Aorta (tissue), 5 donors: ENCODE data around the gene CTSF. TPM values are rescaled to one million over a fixed set of nuclear protein-coding genes. Genes with fewer than 3 reads are reported as not detected.
"Not testable (repeated sequence)": the region's sequence is repeated elsewhere in the genome, so short reads cannot be mapped to it uniquely, and the experiment has no call there.

ENCODE experiments used
- ATAC-seq: fragments of 200-7000 bp; cut with Tn5 transposase; one replicate; pipeline ENCODE4 v1.9.1; 2022; ENCODE audit warnings: moderate library complexity; ENCODE audit not compliant: low FRiP score
- DNase-seq, 2 donors: peaks; one replicate each; pipeline ENCODE4 v3.0.0-alpha.2; 2020
- H3K27ac ChIP-seq, 2 donors: one replicate each; pipeline ENCODE4 v1.5.1; 2013; ENCODE audit warnings: low read length in 2 of 2, mild to moderate bottlenecking in 2 of 2, moderate library complexity in 2 of 2, control low read depth in 1 of 2, inconsistent platforms in 1 of 2, low read depth in 1 of 2
- H3K27me3 ChIP-seq, 2 donors: one replicate each; pipeline ENCODE4 v1.6.1; 2013; ENCODE audit warnings: control low read depth in 1 of 2, low read length in 1 of 2, mild to moderate bottlenecking in 1 of 2, moderate library complexity in 1 of 2; ENCODE audit not compliant: insufficient read depth in 2 of 2, control insufficient read depth in 1 of 2
- H3K36me3 ChIP-seq, 2 donors: one replicate each; pipeline ENCODE4 v1.6.1; 2013; ENCODE audit warnings: control low read depth in 1 of 2, low read length in 1 of 2, mild to moderate bottlenecking in 1 of 2; ENCODE audit not compliant: insufficient read depth in 2 of 2, control insufficient read depth in 1 of 2
- H3K4me1 ChIP-seq, 2 donors: one replicate each; pipeline ENCODE4 v1.6.1; 2013; ENCODE audit warnings: low read length in 2 of 2, control low read depth in 1 of 2, mild to moderate bottlenecking in 1 of 2, moderate library complexity in 1 of 2; ENCODE audit not compliant: insufficient read depth in 2 of 2, control insufficient read depth in 1 of 2
- H3K4me3 ChIP-seq, 2 donors: one replicate each; pipeline ENCODE4 v1.5.1; 2013; ENCODE audit warnings: low read length in 2 of 2, control low read depth in 1 of 2, mild to moderate bottlenecking in 1 of 2
- H3K9me3 ChIP-seq: one replicate; pipeline ENCODE4 v1.6.1; 2013; ENCODE audit warnings: mild to moderate bottlenecking, low read length; ENCODE audit not compliant: control insufficient read depth
- WGBS, 2 donors: extraction: QIAGEN DNeasy Blood & Tissue Kit; methylation state at CpG; one replicate each; pipeline ENCODE4 v1.1.7; 2013; 5-methylcytosine and 5-hydroxymethylcytosine counted together
- intact Hi-C, 2 donors: fragments of 100-400 bp; cut with DNase I; formaldehyde crosslinking; loops; one replicate each; pipeline versions ENCODE4 v1.14.2 to v1.15.0; 2022
- polyA plus RNA-seq, 2 donors: library from polyadenylated mRNA; stranded (reverse); fragments of 200-250 nt; gene quantifications; one replicate each; pipeline ENCODE4 v1.2.3, GENCODE V29; 2013
- total RNA-seq, 2 donors: library from RNA; stranded (reverse); fragmentation: NEBNext Ultra II Directional; extraction: Animal tissue kit (Norgen Biotek cat#: 25700); gene quantifications; one replicate each; pipeline ENCODE4 v1.2.1, GENCODE V29; 2021
- donor health status: healthy with polysubstance abuse.
- donor health status: Bipolar disorder and iron deficiency.
- donor health status: DM: no; HTN: no; CAD: no.
- donor health status: DM: no; HTN: no; CAD: no.
- donor health status: DM: yes; HTN: yes; CAD: no.

Gene CTSF
- total and polyA plus RNA-seq, 4 donors = 38.3 to 110 (median 75.3) TPM

DNA sequence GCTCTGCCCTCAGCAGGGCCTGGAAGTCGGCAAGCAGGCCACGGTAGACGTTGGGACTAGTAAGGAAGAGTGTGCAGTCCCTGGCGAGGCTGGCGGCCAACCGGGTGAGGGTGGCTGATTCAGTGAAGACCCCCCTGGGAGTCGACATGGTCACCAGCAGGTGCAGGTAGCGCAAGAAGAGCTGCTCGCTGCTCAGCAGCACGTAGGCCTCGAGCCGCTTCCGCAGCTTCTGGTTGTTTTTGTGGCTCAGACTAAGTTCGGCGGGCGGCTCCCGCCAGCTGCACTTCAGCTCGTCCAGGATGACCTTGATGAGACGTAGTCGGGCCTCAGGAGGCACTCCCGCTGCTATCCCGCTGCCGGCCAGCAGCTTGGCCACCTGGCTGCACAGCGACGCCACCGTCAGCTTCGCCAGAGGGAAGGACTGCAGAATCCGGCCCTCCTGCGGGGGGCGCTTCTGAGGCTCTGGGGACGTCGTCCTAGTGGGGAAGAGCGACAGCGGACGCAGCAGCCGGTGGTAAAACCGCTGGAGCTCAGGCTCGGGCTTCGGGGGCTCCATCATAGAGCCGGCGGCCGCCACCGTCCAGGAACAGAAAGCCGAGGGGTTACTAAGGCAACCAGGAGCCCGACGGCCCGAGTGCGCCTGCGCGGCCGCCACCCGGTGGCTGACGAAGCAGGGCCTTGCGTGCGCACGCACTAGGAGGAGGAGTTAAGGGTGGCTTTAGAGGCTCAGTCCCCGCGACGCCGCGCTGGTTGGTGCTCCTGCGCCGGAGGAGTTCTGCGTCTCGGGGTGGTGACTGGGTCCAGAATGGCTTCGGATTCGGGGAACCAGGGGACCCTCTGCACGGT, 24.3 kb upstream of the CTSF start, which contains the start of the genes CCDC87 and CCS:
Gene CCDC87, minus strand, starts transcription at position 607 of the 846 bp plus-strand sequence. Its CDS starts 48 bp downstream, at position 559.
Gene CCS, plus strand, starts transcription at position 729 of the 846 bp plus-strand sequence. Its CDS starts 77 bp downstream, at position 806.
- WGBS, 2 donors = 14 to 15% methylated on average over 68 of the region's 68 CpGs
- no peaks in the 10 kb centered on the region for H3K36me3 ChIP-seq
- no peaks in the 10 kb centered on the region for H3K27me3 ChIP-seq
- ATAC-seq (peak; percentile 98), DNase-seq (peak; percentile 99 to 100)
- H3K27ac ChIP-seq = peak within 1 kb of the TSS in 1 of 2 donors; percentile 50
- intact Hi-C loops = no loop called here
- peaks cover 0 to 3% of the 10 kb centered on the region in 2 donors for H3K4me1 ChIP-seq
- H3K9me3 ChIP-seq = no peaks in the 10 kb centered on the region
- peak within 1 kb of the TSS; percentile 49 to 55 for H3K4me3 ChIP-seq

DNA sequence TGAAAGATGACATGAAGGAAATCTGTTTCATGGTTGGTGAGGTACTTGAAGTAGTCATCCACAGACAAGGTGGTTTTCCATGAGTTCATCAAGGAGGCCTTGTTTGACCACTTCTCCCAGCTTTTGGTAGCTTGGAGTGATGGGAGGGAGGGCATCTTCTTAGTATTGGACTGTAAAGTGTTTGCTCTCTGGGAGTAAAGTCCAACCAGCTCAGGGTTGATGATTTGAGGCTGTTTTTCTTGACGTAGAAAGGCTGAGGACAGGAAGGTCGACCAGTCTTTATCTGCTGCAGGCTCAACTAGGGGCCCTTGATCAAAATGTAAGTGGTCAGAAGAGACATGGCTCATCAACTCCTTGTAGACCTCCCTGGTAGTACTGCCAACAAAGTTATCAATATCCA, 22.8 kb upstream of the CTSF start:
- Histone ChIP-seq H3K27ac (no peak overlapping the region), H3K4me1 (peaks cover 0 to 3% of the 10 kb centered on the region in 2 donors), H3K27me3 (no peaks in the 10 kb centered on the region), H3K9me3 (no peaks in the 10 kb centered on the region), H3K4me3 (no peak overlapping the region), H3K36me3 (no peaks in the 10 kb centered on the region)
- DNase-seq (no peak), ATAC-seq (no peak)
- intact Hi-C loops = no loop called here
- WGBS, 2 donors = 84 to 88% methylated on average over 2 of the region's 2 CpGs

DNA sequence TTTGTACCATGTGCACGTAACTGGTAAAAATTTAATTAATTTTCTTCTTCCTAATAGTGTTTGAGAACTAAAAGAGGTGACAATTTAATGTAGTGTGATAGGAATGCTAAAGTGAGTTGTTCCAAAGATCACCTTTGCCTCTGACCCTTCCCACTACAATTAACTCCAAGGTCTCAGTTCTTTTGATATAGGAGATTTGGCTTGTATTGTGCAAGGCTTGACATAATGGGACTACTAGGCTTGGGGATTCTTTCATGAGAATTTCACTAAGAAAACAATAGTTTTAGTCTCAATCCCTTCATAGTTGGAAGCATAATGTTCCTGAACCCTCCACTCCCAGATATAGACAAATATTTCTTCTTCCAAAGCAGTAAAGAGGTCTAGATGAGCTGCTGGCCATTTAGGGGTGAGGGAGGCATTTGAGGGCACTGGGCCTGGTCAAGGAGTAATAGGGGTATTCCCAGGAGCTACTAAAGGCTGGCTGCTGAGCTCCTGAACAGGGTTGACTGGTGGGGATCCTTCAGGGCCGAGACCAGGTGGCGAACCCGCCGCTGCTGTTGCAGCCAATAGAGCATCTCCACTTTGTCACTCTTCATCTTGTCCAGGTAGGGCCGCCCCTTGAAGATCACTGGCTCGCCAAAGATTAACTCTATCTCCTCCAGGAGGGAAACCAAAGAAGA, 21.7 kb upstream of the CTSF start:
- H3K9me3 ChIP-seq = no peaks in the 10 kb centered on the region
- H3K27me3 ChIP-seq = no peaks in the 10 kb centered on the region
- 95% methylated on average over 7 of the region's 7 CpGs for WGBS, 2 donors
- intact Hi-C loops = no loop called here
- H3K36me3 ChIP-seq = no peaks in the 10 kb centered on the region
- H3K4me1 ChIP-seq = peaks cover 0 to 3% of the 10 kb centered on the region in 2 donors
- DNase-seq (no peak), ATAC-seq (no peak)
- H3K27ac ChIP-seq = no peak overlapping the region
- no peak overlapping the region for H3K4me3 ChIP-seq

DNA sequence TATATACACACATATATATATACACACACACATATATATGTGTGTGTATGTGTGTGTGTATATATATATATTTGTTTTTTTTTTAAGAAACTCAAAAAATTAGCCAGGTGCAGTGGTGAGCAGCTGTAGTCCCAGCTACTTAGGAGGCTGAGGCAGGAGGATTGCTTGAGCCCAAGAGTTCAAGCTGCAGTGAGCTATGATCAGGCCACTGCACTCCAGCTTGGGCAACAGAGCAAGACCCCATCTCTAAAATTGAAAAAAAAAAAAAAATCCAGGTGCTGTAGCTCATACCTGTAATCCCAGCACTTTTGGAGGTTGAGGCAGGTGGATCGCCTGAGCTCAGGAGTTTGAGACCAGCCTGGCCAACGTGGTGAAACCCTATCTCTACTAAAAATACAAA, 20.9 kb upstream of the CTSF start:
- H3K36me3 ChIP-seq, H3K4me1 ChIP-seq, H3K9me3 ChIP-seq, H3K27me3 ChIP-seq, H3K27ac ChIP-seq, intact Hi-C loops, H3K4me3 ChIP-seq, DNase-seq, ATAC-seq: not testable (repeated sequence)
- WGBS, 2 donors = 79 to 83% methylated on average over 2 of the region's 2 CpGs

DNA sequence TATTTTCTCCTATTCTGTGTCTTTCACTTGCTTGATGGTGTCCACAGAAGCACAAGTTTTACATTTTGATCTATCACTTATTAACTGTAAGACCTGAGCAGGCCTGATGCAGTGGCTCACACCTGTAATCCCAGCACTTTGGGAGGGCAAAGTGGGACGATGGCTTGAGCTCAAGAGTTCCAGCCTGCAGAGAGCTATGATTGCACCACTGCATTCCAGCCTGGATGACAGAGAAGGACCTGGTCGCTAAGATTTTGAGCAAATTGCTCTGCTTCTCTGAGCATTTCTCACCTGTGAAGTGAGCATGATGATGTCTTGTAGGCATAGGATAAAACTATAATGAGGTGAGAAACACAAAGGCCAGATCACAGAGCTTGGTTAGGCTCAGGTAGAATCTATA, 17.7 kb upstream of the CTSF start:
- intact Hi-C loops = no loop called here

DNA sequence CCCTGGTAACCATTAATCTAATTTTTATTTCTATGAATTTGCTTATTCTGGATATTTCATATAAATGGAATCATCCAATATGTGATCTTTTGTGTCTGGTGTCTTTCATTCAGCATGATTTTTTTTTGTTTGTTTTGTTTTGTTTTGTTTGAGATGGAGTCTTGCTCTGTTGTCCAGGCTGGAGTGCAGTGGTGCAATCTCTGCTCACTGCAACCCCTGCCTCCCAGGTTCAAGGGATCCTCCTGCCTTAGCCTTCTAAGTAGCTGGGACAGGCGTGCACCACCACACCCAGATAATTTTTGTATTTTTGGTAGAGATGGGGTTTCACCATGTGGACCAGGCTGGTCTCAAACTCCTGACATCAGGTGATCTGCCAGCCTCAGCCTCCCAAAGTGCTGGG, 17.0 kb upstream of the CTSF start:
- H3K36me3 ChIP-seq, H3K4me1 ChIP-seq, intact Hi-C loops, H3K4me3 ChIP-seq, H3K9me3 ChIP-seq, ATAC-seq, H3K27ac ChIP-seq, DNase-seq, H3K27me3 ChIP-seq: not testable (repeated sequence)
- WGBS, 2 donors = 79 to 95% methylated on average over 1 of the region's 1 CpG

More for the DNA sequence above, 17.7 kb upstream of the CTSF start:
- H3K9me3 ChIP-seq = no peaks in the 10 kb centered on the region
- H3K4me1 ChIP-seq = no peaks in the 10 kb centered on the region
- no peak for ATAC-seq
- 53 to 58% methylated on average over 2 of the region's 2 CpGs for WGBS, 2 donors
- DNase-seq = no peak
- H3K36me3 ChIP-seq = no peaks in the 10 kb centered on the region
- no peak overlapping the region for H3K27ac ChIP-seq
- H3K27me3 ChIP-seq = no peaks in the 10 kb centered on the region
- no peak overlapping the region for H3K4me3 ChIP-seq

DNA sequence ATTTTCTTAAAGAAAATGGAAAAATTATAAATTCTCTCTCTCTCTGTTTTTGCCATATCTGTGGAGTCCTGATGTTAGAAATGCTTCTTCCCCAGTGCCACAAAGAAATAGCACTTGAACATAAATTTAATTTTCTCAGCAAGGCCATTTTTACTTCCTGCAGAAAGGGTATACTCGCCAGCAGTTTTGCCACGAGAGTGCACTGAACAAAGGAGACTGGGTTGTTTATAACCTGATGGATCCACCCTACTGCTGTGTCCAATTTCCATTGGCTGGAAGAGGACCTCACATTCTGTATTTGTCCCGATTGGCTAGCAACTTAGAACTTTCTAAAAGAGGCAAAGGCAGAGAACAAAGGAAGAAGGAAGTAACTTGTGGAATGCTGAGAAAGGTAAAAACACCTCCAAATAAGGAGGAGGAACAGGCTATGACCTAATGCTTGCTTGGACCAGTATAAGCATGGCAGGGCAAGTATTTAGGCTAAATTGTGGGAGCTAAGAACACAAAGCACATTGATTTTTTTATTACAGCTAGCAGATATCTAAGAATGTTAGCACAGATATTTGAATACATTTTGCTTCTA, 14.2 kb upstream of the CTSF start:
- H3K36me3 ChIP-seq, H3K27ac ChIP-seq, H3K9me3 ChIP-seq, H3K4me1 ChIP-seq, H3K4me3 ChIP-seq, DNase-seq, intact Hi-C loops, ATAC-seq, H3K27me3 ChIP-seq: not testable (repeated sequence)
- 84 to 85% methylated on average over 3 of the region's 3 CpGs for WGBS, 2 donors

DNA sequence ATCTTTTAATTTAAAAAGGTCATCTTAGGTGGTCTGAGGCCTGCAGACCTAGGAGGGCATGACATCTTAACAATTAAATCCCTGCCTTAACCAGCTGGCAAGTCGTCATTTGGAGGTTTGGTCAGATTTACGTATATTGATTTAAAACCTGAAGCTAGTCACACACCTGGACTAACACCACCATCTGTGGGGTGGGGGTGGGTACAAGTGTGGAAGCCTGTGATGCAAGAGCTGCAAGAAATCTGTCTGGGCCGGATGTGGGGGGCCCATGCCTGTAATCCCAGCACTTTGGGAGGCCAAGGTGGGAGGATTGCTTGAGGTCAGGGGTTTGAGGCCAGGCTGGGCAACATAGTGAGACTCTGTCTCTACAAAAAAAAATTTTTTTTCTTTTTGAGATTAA, 12.9 kb upstream of the CTSF start:
- Histone ChIP-seq H3K4me3 (no peak overlapping the region), H3K36me3 (no peaks in the 10 kb centered on the region), H3K4me1 (no peaks in the 10 kb centered on the region), H3K9me3 (no peaks in the 10 kb centered on the region), H3K27me3 (no peaks in the 10 kb centered on the region), H3K27ac (no peak overlapping the region)
- WGBS, 2 donors = 89 to 90% methylated on average over 3 of the region's 3 CpGs
- DNase-seq = no peak
- intact Hi-C loops = no loop called here
- ATAC-seq = no peak
